Measurements from ENCODE around the gene SORCS2.

DNA sequence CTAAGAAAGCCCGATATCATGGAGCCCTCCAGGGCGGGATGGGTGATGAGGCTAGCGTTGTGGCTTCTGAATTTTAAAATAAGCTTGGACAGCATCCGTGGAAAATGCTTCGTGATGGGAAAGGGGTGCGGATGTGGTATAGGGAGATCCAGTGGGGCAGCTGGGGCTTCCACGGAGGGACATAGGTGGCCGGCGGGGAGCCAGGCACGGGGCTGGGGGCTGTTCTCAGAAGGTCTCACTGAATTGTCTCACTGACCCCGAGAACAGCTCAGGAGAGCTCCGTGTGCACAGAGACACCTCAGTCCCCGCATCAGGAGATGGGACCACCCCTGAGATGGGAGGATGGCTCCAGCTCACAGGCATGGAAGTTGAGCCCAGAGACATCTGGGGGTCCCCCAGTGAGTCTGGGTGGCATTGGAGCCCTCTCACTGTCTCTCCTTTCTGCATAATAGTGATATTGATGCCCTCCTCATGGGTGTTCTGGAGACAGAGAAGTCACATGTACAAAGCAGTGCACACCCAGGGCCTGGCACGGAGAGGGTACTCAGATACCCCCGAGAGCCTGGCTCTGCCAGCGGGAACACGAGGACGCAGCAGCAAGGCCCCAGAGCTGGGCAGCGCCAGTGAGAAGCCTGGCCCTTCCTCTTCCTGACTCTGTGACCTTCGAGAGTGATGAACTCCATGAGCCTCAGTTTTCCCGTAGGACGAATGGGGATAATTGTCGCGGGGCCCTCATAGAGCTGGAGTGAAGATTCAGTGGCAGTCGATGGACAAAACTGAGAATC, 313.0 kb downstream of the SORCS2 start:
- TF ChIP-seq RBM22 (optimal IDR thresholded peaks at IDR 0.05; ENCODE audit: low read length) (no peak), ZNF264 (CRISPR knock-in tag; IDR thresholded peaks at IDR 0.05) (no peak), POLR2A (IDR thresholded peaks at IDR 0.05; ENCODE audit: insufficient read depth in 1 of 2, low read depth in 2 of 2, low read length in 2 of 2) (no peak)
- TF ChIP-seq, protein P1, sequence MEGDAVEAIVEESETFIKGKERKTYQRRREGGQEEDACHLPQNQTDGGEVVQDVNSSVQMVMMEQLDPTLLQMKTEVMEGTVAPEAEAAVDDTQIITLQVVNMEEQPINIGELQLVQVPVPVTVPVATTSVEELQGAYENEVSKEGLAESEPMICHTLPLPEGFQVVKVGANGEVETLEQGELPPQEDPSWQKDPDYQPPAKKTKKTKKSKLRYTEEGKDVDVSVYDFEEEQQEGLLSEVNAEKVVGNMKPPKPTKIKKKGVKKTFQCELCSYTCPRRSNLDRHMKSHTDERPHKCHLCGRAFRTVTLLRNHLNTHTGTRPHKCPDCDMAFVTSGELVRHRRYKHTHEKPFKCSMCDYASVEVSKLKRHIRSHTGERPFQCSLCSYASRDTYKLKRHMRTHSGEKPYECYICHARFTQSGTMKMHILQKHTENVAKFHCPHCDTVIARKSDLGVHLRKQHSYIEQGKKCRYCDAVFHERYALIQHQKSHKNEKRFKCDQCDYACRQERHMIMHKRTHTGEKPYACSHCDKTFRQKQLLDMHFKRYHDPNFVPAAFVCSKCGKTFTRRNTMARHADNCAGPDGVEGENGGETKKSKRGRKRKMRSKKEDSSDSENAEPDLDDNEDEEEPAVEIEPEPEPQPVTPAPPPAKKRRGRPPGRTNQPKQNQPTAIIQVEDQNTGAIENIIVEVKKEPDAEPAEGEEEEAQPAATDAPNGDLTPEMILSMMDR (CRISPR knock-in tag; IDR thresholded peaks at IDR 0.05): no peak
